Measurements from ENCODE around the gene MINDY4. TPM values are rescaled to one million over a fixed set of nuclear protein-coding genes. Genes with fewer than 3 reads are reported as not detected.
A peak's percentile ranks its signal among the peaks of the same experiment; 100 is the strongest.

Gene MINDY4
- total and polyA plus RNA-seq, 2 of the 8 experiments (the other 6 are each of a cell fraction or from before 2014, with no cell fraction given), result 1.3 to 3.6 TPM

GRCh38 chr7:30938435-30939316, 167.5 kb downstream of the MINDY4 start (continued):
- TF ChIP-seq BCL11A (IDR thresholded peaks at IDR 0.05; ENCODE audit: low read depth in 2 of 2, low read length in 2 of 2) (no peak), CTCF (IDR thresholded peaks at IDR 0.05; ENCODE audit: control extremely low read depth in 1 of 3, insufficient read depth in 1 of 3, low read depth in 1 of 3, low read length in 3 of 3) (peak; percentile 96 to 100 (median 99)), TAF7 (optimal IDR thresholded peaks at IDR 0.05; ENCODE audit: borderline replicate concordance, low read depth, low read length) (no peak), RAD21 (IDR thresholded peaks at IDR 0.05 in 1 of 2, conservative IDR thresholded peaks at IDR 0.05 in 1 of 2; ENCODE audit: low read depth in 2 of 2, low read length in 2 of 2) (peak; percentile 72 to 76), ASH2L (IDR thresholded peaks at IDR 0.05; ENCODE audit: low read length) (peak; percentile 89), EP300 (IDR thresholded peaks at IDR 0.05; ENCODE audit: borderline replicate concordance in 1 of 2, low read depth in 2 of 2, low read length in 2 of 2) (no peak), CTBP2 (IDR thresholded peaks at IDR 0.05; ENCODE audit: borderline replicate concordance, insufficient read depth, insufficient read length, low read length) (peak; percentile 81), SRF (IDR thresholded peaks at IDR 0.05; ENCODE audit: low read depth, low read length) (no peak), BRCA1 (IDR thresholded peaks at IDR 0.05; ENCODE audit: low read depth, low read length) (no peak), USF2 (IDR thresholded peaks at IDR 0.05; ENCODE audit: low read length) (peak; percentile 75), YY1 (IDR thresholded peaks at IDR 0.05; ENCODE audit: low read depth, low read length) (peak; percentile 73; the same call in 1 of the 2 replicates), KDM4A (IDR thresholded peaks at IDR 0.05; ENCODE audit: low read depth, low read length, severe bottlenecking) (peak; percentile 74), PHF8 (conservative IDR thresholded peaks at IDR 0.05; ENCODE audit: low read depth, low read length) (peak; percentile 61; the same call in 1 of the 2 replicates), RFX5 (IDR thresholded peaks at IDR 0.05; ENCODE audit: borderline replicate concordance, low read depth, low read length) (no peak), SP4 (IDR thresholded peaks at IDR 0.05; ENCODE audit: low read length) (peak; percentile 74; the same call in 1 of the 2 replicates), ATF2 (IDR thresholded peaks at IDR 0.05; ENCODE audit: low read length) (0 out of 2 replicates have a peak, but pooled peaks have one; percentile 60)

Measured in H1 (cell line).